H1 (cell line): Measurements from ENCODE around the gene C6orf163. TPM values are rescaled to one million over a fixed set of nuclear protein-coding genes. Genes with fewer than 3 reads are reported as not detected.

ENCODE experiments used
- polyA plus RNA-seq, 7 experiments: library from polyadenylated mRNA; depleted of rRNA in 3 of 7; stranded (reverse) in 5 of 7; unstranded in 2 of 7; fragments of >200 nt in 5 of 7; fragments of 200-250 nt in 2 of 7; gene quantifications; 1 replicate in 5 of 7; 2 replicates in 1 of 7; 4 replicates in 1 of 7; pipeline versions ENCODE4 v1.2.1 to v1.2.3, GENCODE V29; 2011 to 2013; ENCODE audit warnings: missing spikeins in 2 of 7, mixed read lengths in 2 of 7
- total RNA-seq: library from RNA; stranded (reverse); fragmentation: NEBNext Ultra II Directional; extraction: Animal tissue kit (Norgen Biotek cat#: 25700); gene quantifications from 2 replicates; pipeline ENCODE4 v1.2.1, GENCODE V29; 2021
- TF ChIP-seq, protein P1 (sequence below): fragments of 300-600 bp; sonication (generic); IDR thresholded peaks from 2 replicates; pipeline ENCODE4 v1.7.1; 2012; ENCODE audit warnings: low read length, moderate library complexity, mild to moderate bottlenecking, inconsistent platforms; ENCODE audit not compliant: insufficient replicate concordance

C6orf163 gene
- total and polyA plus RNA-seq, 2 of the 8 experiments (the other 6 are each of a cell fraction or from before 2014, with no cell fraction given): 0.36 to 1.5 TPM

DNA sequence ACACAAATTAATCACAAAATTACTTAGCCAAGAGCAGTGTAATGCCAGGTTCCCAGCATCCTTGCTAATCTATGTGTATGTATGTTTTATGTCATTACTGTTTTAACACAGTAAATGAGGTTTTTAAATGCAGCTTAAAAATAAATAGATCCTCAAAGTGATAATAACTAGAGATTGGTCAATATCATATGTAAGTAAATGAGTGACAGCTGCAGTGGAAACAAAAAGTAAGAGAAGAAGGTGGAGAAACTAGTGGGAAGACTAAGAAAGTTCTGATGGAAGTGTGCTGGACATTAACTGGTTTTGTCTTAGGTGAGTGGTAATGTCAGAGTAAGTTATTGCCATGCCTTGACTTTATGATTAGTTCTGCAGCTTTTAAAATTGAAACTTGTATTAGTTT, 13.7 kb upstream of the C6orf163 start (continued):
- TF ChIP-seq, protein P1, sequence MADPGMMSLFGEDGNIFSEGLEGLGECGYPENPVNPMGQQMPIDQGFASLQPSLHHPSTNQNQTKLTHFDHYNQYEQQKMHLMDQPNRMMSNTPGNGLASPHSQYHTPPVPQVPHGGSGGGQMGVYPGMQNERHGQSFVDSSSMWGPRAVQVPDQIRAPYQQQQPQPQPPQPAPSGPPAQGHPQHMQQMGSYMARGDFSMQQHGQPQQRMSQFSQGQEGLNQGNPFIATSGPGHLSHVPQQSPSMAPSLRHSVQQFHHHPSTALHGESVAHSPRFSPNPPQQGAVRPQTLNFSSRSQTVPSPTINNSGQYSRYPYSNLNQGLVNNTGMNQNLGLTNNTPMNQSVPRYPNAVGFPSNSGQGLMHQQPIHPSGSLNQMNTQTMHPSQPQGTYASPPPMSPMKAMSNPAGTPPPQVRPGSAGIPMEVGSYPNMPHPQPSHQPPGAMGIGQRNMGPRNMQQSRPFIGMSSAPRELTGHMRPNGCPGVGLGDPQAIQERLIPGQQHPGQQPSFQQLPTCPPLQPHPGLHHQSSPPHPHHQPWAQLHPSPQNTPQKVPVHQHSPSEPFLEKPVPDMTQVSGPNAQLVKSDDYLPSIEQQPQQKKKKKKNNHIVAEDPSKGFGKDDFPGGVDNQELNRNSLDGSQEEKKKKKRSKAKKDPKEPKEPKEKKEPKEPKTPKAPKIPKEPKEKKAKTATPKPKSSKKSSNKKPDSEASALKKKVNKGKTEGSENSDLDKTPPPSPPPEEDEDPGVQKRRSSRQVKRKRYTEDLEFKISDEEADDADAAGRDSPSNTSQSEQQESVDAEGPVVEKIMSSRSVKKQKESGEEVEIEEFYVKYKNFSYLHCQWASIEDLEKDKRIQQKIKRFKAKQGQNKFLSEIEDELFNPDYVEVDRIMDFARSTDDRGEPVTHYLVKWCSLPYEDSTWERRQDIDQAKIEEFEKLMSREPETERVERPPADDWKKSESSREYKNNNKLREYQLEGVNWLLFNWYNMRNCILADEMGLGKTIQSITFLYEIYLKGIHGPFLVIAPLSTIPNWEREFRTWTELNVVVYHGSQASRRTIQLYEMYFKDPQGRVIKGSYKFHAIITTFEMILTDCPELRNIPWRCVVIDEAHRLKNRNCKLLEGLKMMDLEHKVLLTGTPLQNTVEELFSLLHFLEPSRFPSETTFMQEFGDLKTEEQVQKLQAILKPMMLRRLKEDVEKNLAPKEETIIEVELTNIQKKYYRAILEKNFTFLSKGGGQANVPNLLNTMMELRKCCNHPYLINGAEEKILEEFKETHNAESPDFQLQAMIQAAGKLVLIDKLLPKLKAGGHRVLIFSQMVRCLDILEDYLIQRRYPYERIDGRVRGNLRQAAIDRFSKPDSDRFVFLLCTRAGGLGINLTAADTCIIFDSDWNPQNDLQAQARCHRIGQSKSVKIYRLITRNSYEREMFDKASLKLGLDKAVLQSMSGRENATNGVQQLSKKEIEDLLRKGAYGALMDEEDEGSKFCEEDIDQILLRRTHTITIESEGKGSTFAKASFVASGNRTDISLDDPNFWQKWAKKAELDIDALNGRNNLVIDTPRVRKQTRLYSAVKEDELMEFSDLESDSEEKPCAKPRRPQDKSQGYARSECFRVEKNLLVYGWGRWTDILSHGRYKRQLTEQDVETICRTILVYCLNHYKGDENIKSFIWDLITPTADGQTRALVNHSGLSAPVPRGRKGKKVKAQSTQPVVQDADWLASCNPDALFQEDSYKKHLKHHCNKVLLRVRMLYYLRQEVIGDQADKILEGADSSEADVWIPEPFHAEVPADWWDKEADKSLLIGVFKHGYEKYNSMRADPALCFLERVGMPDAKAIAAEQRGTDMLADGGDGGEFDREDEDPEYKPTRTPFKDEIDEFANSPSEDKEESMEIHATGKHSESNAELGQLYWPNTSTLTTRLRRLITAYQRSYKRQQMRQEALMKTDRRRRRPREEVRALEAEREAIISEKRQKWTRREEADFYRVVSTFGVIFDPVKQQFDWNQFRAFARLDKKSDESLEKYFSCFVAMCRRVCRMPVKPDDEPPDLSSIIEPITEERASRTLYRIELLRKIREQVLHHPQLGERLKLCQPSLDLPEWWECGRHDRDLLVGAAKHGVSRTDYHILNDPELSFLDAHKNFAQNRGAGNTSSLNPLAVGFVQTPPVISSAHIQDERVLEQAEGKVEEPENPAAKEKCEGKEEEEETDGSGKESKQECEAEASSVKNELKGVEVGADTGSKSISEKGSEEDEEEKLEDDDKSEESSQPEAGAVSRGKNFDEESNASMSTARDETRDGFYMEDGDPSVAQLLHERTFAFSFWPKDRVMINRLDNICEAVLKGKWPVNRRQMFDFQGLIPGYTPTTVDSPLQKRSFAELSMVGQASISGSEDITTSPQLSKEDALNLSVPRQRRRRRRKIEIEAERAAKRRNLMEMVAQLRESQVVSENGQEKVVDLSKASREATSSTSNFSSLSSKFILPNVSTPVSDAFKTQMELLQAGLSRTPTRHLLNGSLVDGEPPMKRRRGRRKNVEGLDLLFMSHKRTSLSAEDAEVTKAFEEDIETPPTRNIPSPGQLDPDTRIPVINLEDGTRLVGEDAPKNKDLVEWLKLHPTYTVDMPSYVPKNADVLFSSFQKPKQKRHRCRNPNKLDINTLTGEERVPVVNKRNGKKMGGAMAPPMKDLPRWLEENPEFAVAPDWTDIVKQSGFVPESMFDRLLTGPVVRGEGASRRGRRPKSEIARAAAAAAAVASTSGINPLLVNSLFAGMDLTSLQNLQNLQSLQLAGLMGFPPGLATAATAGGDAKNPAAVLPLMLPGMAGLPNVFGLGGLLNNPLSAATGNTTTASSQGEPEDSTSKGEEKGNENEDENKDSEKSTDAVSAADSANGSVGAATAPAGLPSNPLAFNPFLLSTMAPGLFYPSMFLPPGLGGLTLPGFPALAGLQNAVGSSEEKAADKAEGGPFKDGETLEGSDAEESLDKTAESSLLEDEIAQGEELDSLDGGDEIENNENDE: no peak
